Esophagus muscularis mucosa (tissue), 4 donors: ENCODE data around the gene ATP5ME. TPM values are rescaled to one million over a fixed set of nuclear protein-coding genes. Genes with fewer than 3 reads are reported as not detected.

Source experiments
- DNase-seq: peaks from one replicate; pipeline ENCODE4 v3.0.0-alpha.2; 2017; ENCODE audit errors: extremely low spot score
- H3K27ac ChIP-seq, 4 donors: fragments of 200-600 bp; sonication (generic); replicated peaks in 1 of 4; 1 replicate in 3 of 4; 2 replicates in 1 of 4; pipeline ENCODE4 v1.5.1; 2016 to 2019; ENCODE audit warnings: mild to moderate bottlenecking in 1 of 4
- H3K27me3 ChIP-seq, 4 donors: fragments of 200-600 bp; sonication (generic); one replicate each; pipeline versions ENCODE4 v1.5.1 to v1.6.0; 2016 to 2019
- H3K36me3 ChIP-seq, 4 donors: fragments of 200-600 bp; sonication (generic); one replicate each; pipeline ENCODE4 v1.5.1; 2016 to 2019
- H3K4me1 ChIP-seq, 4 donors: fragments of 200-600 bp; sonication (generic); one replicate each; pipeline ENCODE4 v1.5.1; 2016 to 2019
- H3K4me3 ChIP-seq, 4 donors: fragments of 200-600 bp; sonication (generic); 1 replicate in 2 of 4; 2 replicates in 2 of 4; pipeline ENCODE4 v1.5.1; 2016 to 2019; ENCODE audit warnings: mild to moderate bottlenecking in 4 of 4, moderate library complexity in 1 of 4
- H3K9me3 ChIP-seq, 4 donors: fragments of 200-600 bp; sonication (generic); 1 replicate in 3 of 4; 2 replicates in 1 of 4; pipeline ENCODE4 v1.5.1; 2016 to 2019
- EP300 ChIP-seq: sonication (generic); formaldehyde crosslinking; IDR thresholded peaks from one replicate; pipeline ENCODE4 v1.6.1; 2017; ENCODE audit warnings: antibody characterized with exemption
- POLR2A ChIP-seq: fragments of 450-650 bp; IDR thresholded peaks from one replicate; pipeline ENCODE4 v1.6.1; 2017; ENCODE audit warnings: antibody characterized with exemption, moderate library complexity, mild to moderate bottlenecking, low read depth
- POLR2AphosphoS5 ChIP-seq, 2 donors: sonication (generic); formaldehyde crosslinking; IDR thresholded peaks; one replicate each; pipeline ENCODE4 v1.6.1; 2017; ENCODE audit warnings: antibody characterized with exemption in 2 of 2
- WGBS: methylation state at CpG from one replicate; pipeline ENCODE4 v1.1.5; 2018; 5-methylcytosine and 5-hydroxymethylcytosine counted together
- intact Hi-C: fragments of 100-400 bp; cut with DNase I; formaldehyde crosslinking; loops from one replicate; pipeline ENCODE4 v1.15.1; 2023
- total RNA-seq, 4 donors: library from RNA; depleted of rRNA; stranded (reverse); fragments of >200 nt; gene quantifications; one replicate each; pipeline versions ENCODE4 v1.1.0 to v1.2.1, GENCODE V29; 2016
- TF ChIP-seq, protein P1 (sequence below), 3 experiments: fragments of 200-600 bp in 2 of 3; fragments of 450-650 bp in 1 of 3; sonication (generic) in 2 of 3; IDR thresholded peaks; one replicate each; pipeline ENCODE4 v1.5.1; 2017 to 2019; ENCODE audit warnings: antibody characterized with exemption in 3 of 3, mild to moderate bottlenecking in 2 of 3, moderate library complexity in 1 of 3

ATP5ME gene
- total RNA-seq, 4 donors from 2014 or later: 111 to 224 (median 154) TPM

DNA sequence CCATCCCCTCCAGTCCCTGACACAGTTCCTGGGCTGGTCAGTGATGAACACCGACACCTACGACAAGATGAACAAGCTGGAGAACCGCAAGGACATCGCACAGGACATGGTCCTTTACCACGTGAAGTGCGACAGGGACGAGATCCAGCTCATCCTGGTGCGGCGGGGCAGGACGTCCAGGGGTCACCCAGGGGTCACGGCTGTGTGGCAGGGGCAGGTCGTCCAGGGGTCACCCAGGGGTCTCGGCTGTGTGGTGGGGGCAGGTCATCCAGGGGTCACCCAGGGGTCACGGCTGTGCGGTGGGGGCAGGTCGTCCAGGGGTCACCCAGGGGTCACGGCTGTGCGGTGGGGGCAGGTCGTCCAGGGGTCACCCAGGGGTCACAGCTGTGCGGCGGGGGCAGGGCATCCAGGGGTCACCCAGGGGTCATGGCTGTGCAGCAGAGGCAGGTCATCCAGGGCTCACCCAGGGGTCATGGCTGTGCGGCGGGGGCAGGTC, 16.7 kb downstream of the ATP5ME start:
- Histone ChIP-seq H3K4me1 (no peaks in the 10 kb centered on the region), H3K36me3 (no peaks in the 10 kb centered on the region), H3K9me3 (no peaks in the 10 kb centered on the region), H3K4me3 (no peak overlapping the region), H3K27ac (no peak overlapping the region), H3K27me3 (peaks cover 0 to 41% (median 0%) of the 10 kb centered on the region in 4 donors)
- 81% methylated on average over 16 of the region's 23 CpGs for WGBS
- TF ChIP-seq, protein P1, sequence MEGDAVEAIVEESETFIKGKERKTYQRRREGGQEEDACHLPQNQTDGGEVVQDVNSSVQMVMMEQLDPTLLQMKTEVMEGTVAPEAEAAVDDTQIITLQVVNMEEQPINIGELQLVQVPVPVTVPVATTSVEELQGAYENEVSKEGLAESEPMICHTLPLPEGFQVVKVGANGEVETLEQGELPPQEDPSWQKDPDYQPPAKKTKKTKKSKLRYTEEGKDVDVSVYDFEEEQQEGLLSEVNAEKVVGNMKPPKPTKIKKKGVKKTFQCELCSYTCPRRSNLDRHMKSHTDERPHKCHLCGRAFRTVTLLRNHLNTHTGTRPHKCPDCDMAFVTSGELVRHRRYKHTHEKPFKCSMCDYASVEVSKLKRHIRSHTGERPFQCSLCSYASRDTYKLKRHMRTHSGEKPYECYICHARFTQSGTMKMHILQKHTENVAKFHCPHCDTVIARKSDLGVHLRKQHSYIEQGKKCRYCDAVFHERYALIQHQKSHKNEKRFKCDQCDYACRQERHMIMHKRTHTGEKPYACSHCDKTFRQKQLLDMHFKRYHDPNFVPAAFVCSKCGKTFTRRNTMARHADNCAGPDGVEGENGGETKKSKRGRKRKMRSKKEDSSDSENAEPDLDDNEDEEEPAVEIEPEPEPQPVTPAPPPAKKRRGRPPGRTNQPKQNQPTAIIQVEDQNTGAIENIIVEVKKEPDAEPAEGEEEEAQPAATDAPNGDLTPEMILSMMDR (IDR thresholded peaks at IDR 0.05): no peak
- TF ChIP-seq EP300: no peak
- TF ChIP-seq POLR2A: no peak
- no peak for TF ChIP-seq POLR2AphosphoS5 (IDR thresholded peaks at IDR 0.05)
- intact Hi-C loops: no loop called here
- DNase-seq: no peak

DNA sequence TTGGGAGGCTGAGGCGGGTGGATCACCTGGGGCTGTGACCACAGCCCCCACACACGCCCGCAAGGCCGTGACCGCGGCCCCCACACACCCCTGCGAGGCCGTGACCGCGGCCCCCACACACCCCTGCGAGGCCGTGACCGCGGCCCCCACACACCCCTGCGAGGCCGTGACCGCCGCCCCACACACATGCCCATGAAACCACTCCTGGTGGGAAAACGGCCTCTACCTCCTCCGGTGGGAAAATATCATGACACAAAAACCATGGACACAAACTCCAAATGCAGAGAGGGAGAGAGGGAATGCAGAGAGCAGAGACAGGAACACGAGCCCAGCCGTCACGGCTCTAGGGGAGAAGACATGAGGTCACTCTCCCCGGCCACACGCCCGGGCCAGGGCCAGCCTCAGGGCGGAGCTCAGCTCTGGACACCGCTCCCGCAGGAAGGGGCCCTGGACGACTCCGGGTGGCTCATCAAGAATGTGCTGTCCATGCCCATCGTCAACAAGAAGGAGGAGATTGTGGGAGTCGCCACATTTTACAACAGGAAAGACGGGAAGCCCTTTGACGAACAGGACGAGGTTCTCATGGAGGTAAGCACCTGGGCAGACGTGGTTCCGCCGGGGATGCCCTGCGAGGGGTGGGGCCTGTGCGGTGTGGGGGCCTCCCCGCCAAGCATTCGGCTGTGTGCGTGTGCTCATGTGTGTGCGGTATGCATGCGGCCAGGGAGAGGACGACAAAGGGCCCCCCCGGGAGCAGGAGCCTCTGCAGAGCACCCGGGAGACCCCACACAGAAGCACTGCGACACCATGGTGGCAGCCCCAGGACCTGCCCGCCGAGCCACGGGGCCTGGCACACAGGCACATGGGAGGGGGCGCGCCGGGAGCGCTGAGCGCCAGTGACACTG, 17.4 kb downstream of the ATP5ME start:
- H3K4me1 ChIP-seq: no peaks in the 10 kb centered on the region
- H3K27ac ChIP-seq: no peak overlapping the region
- no peaks in the 10 kb centered on the region for H3K9me3 ChIP-seq
- no peak overlapping the region for H3K4me3 ChIP-seq
- intact Hi-C loops: no loop called here
- H3K27me3 ChIP-seq: peaks cover 0 to 44% (median 0%) of the 10 kb centered on the region in 4 donors
- TF ChIP-seq POLR2AphosphoS5 (IDR thresholded peaks at IDR 0.05) (no peak), EP300 (no peak), POLR2A (no peak)
- TF ChIP-seq, protein P1 (IDR thresholded peaks at IDR 0.05): no peak
- DNase-seq: no peak
- WGBS: 73% methylated on average over 35 of the region's 58 CpGs
- H3K36me3 ChIP-seq: no peaks in the 10 kb centered on the region

DNA sequence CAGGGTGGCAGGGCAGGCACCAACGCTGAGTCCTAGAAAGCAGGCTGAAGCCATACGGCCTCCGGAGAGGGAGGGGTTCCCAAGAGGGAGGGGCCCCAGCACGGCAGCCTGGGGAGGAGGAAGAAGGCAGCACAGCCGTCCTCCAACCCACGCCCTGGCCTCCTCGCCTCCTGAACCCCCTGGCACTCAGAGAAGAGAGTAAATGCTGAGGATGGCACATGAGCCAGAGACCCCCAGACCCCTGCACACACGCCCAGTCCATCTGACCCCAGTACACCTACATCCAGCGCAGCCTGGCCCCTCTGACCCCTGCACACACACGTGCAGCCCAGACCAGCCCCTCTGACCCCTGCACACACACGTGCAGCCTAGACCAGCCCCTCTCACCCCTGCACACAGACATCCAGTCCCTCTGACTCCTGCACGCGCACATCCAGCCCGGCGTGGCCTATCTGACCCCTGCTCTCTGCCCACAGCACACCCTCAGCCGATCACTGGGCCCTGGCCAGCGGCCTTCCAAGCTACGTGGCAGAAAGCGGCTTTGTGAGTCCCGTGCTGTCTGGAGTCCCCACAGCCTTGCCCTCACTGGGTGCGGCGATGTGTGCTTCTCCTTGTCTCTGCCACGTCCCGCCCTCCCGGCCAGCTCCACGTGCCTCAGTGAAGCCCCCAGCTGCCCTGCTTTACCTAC, 18.5 kb downstream of the ATP5ME start:
- H3K27me3 ChIP-seq: peaks cover 0 to 55% (median 4%) of the 10 kb centered on the region in 4 donors
- TF ChIP-seq POLR2A (no peak), EP300 (no peak), POLR2AphosphoS5 (IDR thresholded peaks at IDR 0.05) (no peak)
- TF ChIP-seq, protein P1 (IDR thresholded peaks at IDR 0.05): no peak
- H3K27ac ChIP-seq: no peak overlapping the region
- no peaks in the 10 kb centered on the region for H3K9me3 ChIP-seq
- no peak overlapping the region for H3K4me3 ChIP-seq
- intact Hi-C loops: no loop called here
- H3K4me1 ChIP-seq: peaks cover 0 to 7% (median 0%) of the 10 kb centered on the region in 4 donors
- 69% methylated on average over 20 of the region's 26 CpGs for WGBS
- no peak for DNase-seq
- no peaks in the 10 kb centered on the region for H3K36me3 ChIP-seq

DNA sequence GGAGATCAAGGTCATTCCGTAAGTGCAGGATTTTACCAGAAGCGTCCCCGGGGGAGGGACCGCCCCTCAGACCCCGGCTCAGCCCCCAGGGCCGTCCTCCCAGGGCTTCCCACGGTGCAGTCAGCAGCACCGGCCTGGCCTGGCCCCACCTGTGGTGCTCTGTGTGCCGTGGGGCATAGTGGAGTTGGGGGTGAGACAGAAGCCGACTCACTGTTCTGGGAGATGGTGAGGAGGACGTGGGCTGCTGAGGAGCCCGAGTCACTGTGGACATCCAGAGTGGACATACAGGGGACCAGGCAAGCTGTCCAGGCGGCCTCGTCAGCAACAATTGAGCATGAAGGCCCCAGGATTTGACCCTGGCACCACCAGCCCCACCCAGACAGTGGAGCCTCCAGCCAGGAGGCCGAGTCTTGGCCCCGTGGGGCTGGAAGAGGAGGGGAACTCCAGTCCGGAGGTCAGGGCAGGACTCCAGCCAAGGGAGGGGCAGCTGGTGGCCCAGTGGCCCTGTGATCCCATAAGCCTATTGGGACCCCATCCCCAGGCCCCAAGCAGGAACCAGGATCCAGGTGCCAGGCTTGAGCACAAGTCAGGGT, 19.1 kb downstream of the ATP5ME start:
- H3K9me3 ChIP-seq: no peaks in the 10 kb centered on the region
- no peak overlapping the region for H3K4me3 ChIP-seq
- DNase-seq: no peak
- intact Hi-C loops: no loop called here
- H3K4me1 ChIP-seq: peaks cover 0 to 7% (median 0%) of the 10 kb centered on the region in 4 donors
- no peak overlapping the region for H3K27ac ChIP-seq
- H3K27me3 ChIP-seq: peaks cover 0 to 61% (median 7%) of the 10 kb centered on the region in 4 donors
- 70% methylated on average over 14 of the region's 17 CpGs for WGBS
- TF ChIP-seq EP300 (no peak), POLR2A (no peak), POLR2AphosphoS5 (IDR thresholded peaks at IDR 0.05) (no peak)
- TF ChIP-seq, protein P1 (IDR thresholded peaks at IDR 0.05): no peak
- H3K36me3 ChIP-seq: no peaks in the 10 kb centered on the region
